Fibroblast of villous mesenchyme (primary cell): ENCODE data around the gene ARTN. TPM values are rescaled to one million over a fixed set of nuclear protein-coding genes. Genes with fewer than 3 reads are reported as not detected.

Experiments used
- DNase-seq: peaks from one replicate; pipeline ENCODE4 v3.0.0-alpha.2; 2010; ENCODE audit warnings: low read depth
- H3K4me3 ChIP-seq: 2 replicates; pipeline ENCODE4 v1.5.1; 2011; ENCODE audit warnings: low read depth, mild to moderate bottlenecking, low read length
- total RNA-seq: library from RNA; depleted of rRNA; stranded (reverse); fragments of >200 nt; gene quantifications from 2 replicates; pipeline ENCODE4 v1.2.3, GENCODE V29; 2012
- TF ChIP-seq, protein P1 (sequence below): IDR thresholded peaks from 2 replicates; pipeline ENCODE4 v1.5.1; 2012; ENCODE audit warnings: low read depth, mild to moderate bottlenecking, low read length; ENCODE audit not compliant: insufficient read depth

ARTN gene
- total RNA-seq, 1 donor: 0.86 TPM

GRCh38 chr1:43934101-43934985 is 742 bp downstream of the ARTN start:
- TF ChIP-seq, protein P1, sequence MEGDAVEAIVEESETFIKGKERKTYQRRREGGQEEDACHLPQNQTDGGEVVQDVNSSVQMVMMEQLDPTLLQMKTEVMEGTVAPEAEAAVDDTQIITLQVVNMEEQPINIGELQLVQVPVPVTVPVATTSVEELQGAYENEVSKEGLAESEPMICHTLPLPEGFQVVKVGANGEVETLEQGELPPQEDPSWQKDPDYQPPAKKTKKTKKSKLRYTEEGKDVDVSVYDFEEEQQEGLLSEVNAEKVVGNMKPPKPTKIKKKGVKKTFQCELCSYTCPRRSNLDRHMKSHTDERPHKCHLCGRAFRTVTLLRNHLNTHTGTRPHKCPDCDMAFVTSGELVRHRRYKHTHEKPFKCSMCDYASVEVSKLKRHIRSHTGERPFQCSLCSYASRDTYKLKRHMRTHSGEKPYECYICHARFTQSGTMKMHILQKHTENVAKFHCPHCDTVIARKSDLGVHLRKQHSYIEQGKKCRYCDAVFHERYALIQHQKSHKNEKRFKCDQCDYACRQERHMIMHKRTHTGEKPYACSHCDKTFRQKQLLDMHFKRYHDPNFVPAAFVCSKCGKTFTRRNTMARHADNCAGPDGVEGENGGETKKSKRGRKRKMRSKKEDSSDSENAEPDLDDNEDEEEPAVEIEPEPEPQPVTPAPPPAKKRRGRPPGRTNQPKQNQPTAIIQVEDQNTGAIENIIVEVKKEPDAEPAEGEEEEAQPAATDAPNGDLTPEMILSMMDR: peak; percentile 92
- H3K4me3 ChIP-seq: peak overlapping the region; percentile 57
- peak; percentile 63 for DNase-seq

GRCh38 chr1:43934986-43935324 is 1.4 kb downstream of the ARTN start:
- TF ChIP-seq, protein P1: no peak
- H3K4me3 ChIP-seq: no peak overlapping the region

DNA sequence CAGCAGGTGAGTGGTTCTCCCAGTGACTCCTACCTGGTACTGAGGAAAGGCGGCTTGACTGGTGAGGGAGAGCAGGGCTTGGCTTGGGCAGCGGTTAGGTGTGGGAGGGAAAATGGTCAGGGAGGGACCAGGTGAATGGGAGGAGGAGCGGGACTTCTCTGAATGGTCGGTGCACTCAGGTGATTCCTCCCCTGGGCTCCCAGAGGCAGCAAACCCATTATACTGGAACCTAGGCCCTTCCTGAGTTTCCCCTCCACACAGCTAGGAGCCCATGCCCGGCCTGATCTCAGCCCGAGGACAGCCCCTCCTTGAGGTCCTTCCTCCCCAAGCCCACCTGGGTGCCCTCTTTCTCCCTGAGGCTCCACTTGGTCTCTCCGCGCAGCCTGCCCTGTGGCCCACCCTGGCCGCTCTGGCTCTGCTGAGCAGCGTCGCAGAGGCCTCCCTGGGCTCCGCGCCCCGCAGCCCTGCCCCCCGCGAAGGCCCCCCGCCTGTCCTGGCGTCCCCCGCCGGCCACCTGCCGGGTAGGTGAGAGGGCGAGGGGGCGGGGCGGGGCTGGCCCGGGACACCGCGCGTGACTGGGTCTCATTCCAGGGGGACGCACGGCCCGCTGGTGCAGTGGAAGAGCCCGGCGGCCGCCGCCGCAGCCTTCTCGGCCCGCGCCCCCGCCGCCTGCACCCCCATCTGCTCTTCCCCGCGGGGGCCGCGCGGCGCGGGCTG is 2.3 kb downstream of the ARTN start:
- DNase-seq: no peak
- peak overlapping the region; percentile 33 for H3K4me3 ChIP-seq
- TF ChIP-seq, protein P1: no peak

More at GRCh38 chr1:43934986-43935324, 1.4 kb downstream of the ARTN start:
- DNase-seq: no peak

- TF ChIP-seq, protein P1: no peak
- peak; percentile 36 for DNase-seq
- H3K4me3 ChIP-seq: peak overlapping the region; percentile 35
These were observed 3.0 kb downstream of the ARTN start for GRCh38 chr1:43936431-43937151.

GRCh38 chr1:43937179-43937865 is 3.7 kb downstream of the ARTN start:
- H3K4me3 ChIP-seq: no peak overlapping the region
- TF ChIP-seq, protein P1: no peak
- no peak for DNase-seq

GRCh38 chr1:43938383-43938782 is 4.8 kb downstream of the ARTN start:
- TF ChIP-seq, protein P1: no peak
- no peak for DNase-seq

More at GRCh38 chr1:43938383-43938782, 4.8 kb downstream of the ARTN start:
- no peak overlapping the region for H3K4me3 ChIP-seq
